Heart left ventricle (tissue), 16 donors: Measurements from ENCODE around the gene VAT1. TPM values are rescaled to one million over a fixed set of nuclear protein-coding genes. Genes with fewer than 3 reads are reported as not detected.
"Not testable (repeated sequence)": the region's sequence is repeated elsewhere in the genome, so short reads cannot be mapped to it uniquely, and the experiment has no call there.

Experiments used
- ATAC-seq, 4 donors: fragments of 200-7000 bp; cut with Tn5 transposase; one replicate each; pipeline ENCODE4 v1.9.1; 2020 to 2022; ENCODE audit warnings: moderate library complexity in 4 of 4, mild to moderate bottlenecking in 3 of 4, moderate number of reproducible peaks in 1 of 4
- DNase-seq, 5 donors: peaks; one replicate each; pipeline ENCODE4 v3.0.0-alpha.2; 2020
- H3K27ac ChIP-seq, 12 donors: fragments of 200-600 bp; sonication (generic) in 4 of 12; one replicate each; pipeline versions ENCODE4 v1.5.0 to v1.8.0; 2016 to 2022; ENCODE audit warnings: mild to moderate bottlenecking in 2 of 12
- H3K27me3 ChIP-seq, 9 donors: fragments of 200-600 bp; sonication (generic) in 2 of 9; one replicate each; pipeline versions ENCODE4 v1.5.1 to v1.8.0; 2016 to 2022; ENCODE audit warnings: mild to moderate bottlenecking in 3 of 9
- H3K36me3 ChIP-seq, 9 donors: fragments of 200-600 bp; sonication (generic) in 2 of 9; one replicate each; pipeline versions ENCODE4 v1.5.0 to v1.8.0; 2018 to 2022; ENCODE audit warnings: mild to moderate bottlenecking in 2 of 9
- H3K4me1 ChIP-seq, 12 donors: fragments of 200-600 bp; sonication (generic) in 4 of 12; one replicate each; pipeline versions ENCODE4 v1.5.0 to v1.8.0; 2016 to 2022; ENCODE audit warnings: mild to moderate bottlenecking in 3 of 12
- H3K4me3 ChIP-seq, 12 donors: fragments of 200-600 bp; sonication (generic) in 4 of 12; one replicate each; pipeline versions ENCODE4 v1.5.0 to v1.8.0; 2017 to 2022; ENCODE audit warnings: mild to moderate bottlenecking in 9 of 12, moderate library complexity in 4 of 12
- H3K9me3 ChIP-seq, 12 donors: fragments of 200-600 bp; sonication (generic) in 4 of 12; one replicate each; pipeline versions ENCODE4 v1.5.0 to v1.8.0; 2016 to 2022; ENCODE audit warnings: mild to moderate bottlenecking in 1 of 12
- CTCF ChIP-seq, 12 donors: fragments of 200-600 bp; sonication (generic) in 4 of 12; IDR thresholded peaks; one replicate each; pipeline versions ENCODE4 v1.5.0 to v1.8.0; 2018 to 2022; ENCODE audit warnings: antibody characterized with exemption in 12 of 12, mild to moderate bottlenecking in 5 of 12
- POLR2A ChIP-seq, 2 donors: fragments of 450-650 bp; IDR thresholded peaks; one replicate each; pipeline ENCODE4 v1.6.1; 2017; ENCODE audit warnings: antibody characterized with exemption in 2 of 2, mild to moderate bottlenecking in 2 of 2, moderate library complexity in 2 of 2
- WGBS, 4 donors: extraction: QIAGEN DNeasy Blood & Tissue Kit in 2 of 4; methylation state at CpG; one replicate each; pipeline versions ENCODE4 v1.1.5 to v1.1.7; 2013 to 2018; 5-methylcytosine and 5-hydroxymethylcytosine counted together
- intact Hi-C, 10 donors: fragments of 100-400 bp; cut with DNase I; formaldehyde crosslinking; loops; one replicate each; pipeline versions ENCODE4 v1.11.1 to v1.14.2; 2022
- polyA plus RNA-seq, 2 donors: library from polyadenylated mRNA; stranded (reverse); fragments of 200-250 nt; gene quantifications; one replicate each; pipeline ENCODE4 v1.2.3, GENCODE V29; 2013
- total RNA-seq, 9 donors: library from RNA; depleted of rRNA in 2 of 9; stranded (reverse); fragments of >200 nt in 2 of 9; fragmentation: NEBNext Ultra II Directional in 3 of 9; extraction: Animal tissue kit (Norgen Biotek cat#: 25700) in 3 of 9; gene quantifications; one replicate each; pipeline versions ENCODE4 v1.1.0 to v1.2.4, GENCODE V29; 2016 to 2023
- donor health status: ischemic (EF 13 %, LVEDD 7.1; RV severe dilation, severe dysfunction).
- donor health status: healthy with polysubstance abuse.
- donor health status: DM: no; HTN: yes; CAD: no.
- donor health status: DM: no; HTN: no; CAD: no.
- donor health status: ischemic (EF 25% LVEDD 6.9; RV normal size, moderate dysfunction).
- donor health status: ischemic (EF 25% LVEDD 5.7; RV mildly dilated, moderate dysfunction).
- donor health status: healthy.
- donor health status: DM: yes; HTN: yes; CAD: no.
- donor health status: ischemic (EF 35%, LVEDD 5.7; RV mildly dilated, moderate dysfunction).
- donor health status: nonischemic (EF 11% LVEDD 7.7; RV severe dilation, severe dysfunction).
- donor health status: DM: yes; HTN: yes; CAD: no.
- donor health status: PGD.
- donor health status: ischemic (EF 29% LVEDD 5.4; RV normal size, mild dysfunction).
- donor health status: nonischemic (EF 23%, LVEDD 6.1; RV moderate dilation, normal function).

Gene VAT1
- total and polyA plus RNA-seq, 11 donors: 64.5 to 138 (median 92.0) TPM

GRCh38 chr17:43069368-43069898 lies 47.2 kb upstream of the VAT1 start:
- TF ChIP-seq POLR2A (IDR thresholded peaks at IDR 0.05) (no peak), CTCF (IDR thresholded peaks at IDR 0.05) (no peak)
- Histone ChIP-seq H3K36me3 (peaks cover 0 to 12% (median 0%) of the 10 kb centered on the region in 9 donors), H3K4me1 (peaks cover 0 to 15% (median 0%) of the 10 kb centered on the region in 12 donors), H3K27ac (peak overlapping the region in 6 of 12 donors; percentile 17 to 60 (median 44)), H3K4me3 (no peak overlapping the region), H3K27me3 (no peaks in the 10 kb centered on the region), H3K9me3 (no peaks in the 10 kb centered on the region)
- no peak for DNase-seq
- intact Hi-C loops: no loop called here
- WGBS, 4 donors: 61 to 73% (median 65%) methylated on average over 3 of the region's 3 CpGs
- peak in 3 of 4 donors; percentile 73 to 87 (median 87) for ATAC-seq

GRCh38 chr17:43068570-43069367 lies 46.6 kb upstream of the VAT1 start:
- 92 to 96% (median 92%) methylated on average over 6 of the region's 6 CpGs for WGBS, 4 donors
- H3K27ac ChIP-seq: peak overlapping the region in 8 of 12 donors; percentile 8 to 72 (median 46)
- H3K27me3 ChIP-seq: no peaks in the 10 kb centered on the region
- peak; percentile 49 to 82 (median 70) for ATAC-seq
- no peak overlapping the region for H3K4me3 ChIP-seq
- peaks cover 0 to 15% (median 0%) of the 10 kb centered on the region in 12 donors for H3K4me1 ChIP-seq
- no peak for TF ChIP-seq CTCF (IDR thresholded peaks at IDR 0.05)
- TF ChIP-seq POLR2A (IDR thresholded peaks at IDR 0.05): no peak
- no peaks in the 10 kb centered on the region for H3K9me3 ChIP-seq
- DNase-seq: no peak
- intact Hi-C loops: no loop called here
- peaks cover 0 to 11% (median 0%) of the 10 kb centered on the region in 9 donors for H3K36me3 ChIP-seq

GRCh38 chr17:43062984-43063638 lies 40.9 kb upstream of the VAT1 start:
- Histone ChIP-seq H3K36me3 (peaks cover 0 to 8% (median 0%) of the 10 kb centered on the region in 9 donors), H3K4me3 (no peak overlapping the region), H3K27ac (no peak overlapping the region), H3K9me3 (no peaks in the 10 kb centered on the region), H3K27me3 (no peaks in the 10 kb centered on the region), H3K4me1 (peaks cover 0 to 2% (median 0%) of the 10 kb centered on the region in 12 donors)
- intact Hi-C loops: no loop called here
- no peak for TF ChIP-seq POLR2A (IDR thresholded peaks at IDR 0.05)
- TF ChIP-seq CTCF (IDR thresholded peaks at IDR 0.05): no peak
- WGBS, 4 donors: 91 to 94% (median 93%) methylated on average over 10 of the region's 10 CpGs
- ATAC-seq (no peak), DNase-seq (no peak)

GRCh38 chr17:43056051-43056450 lies 33.9 kb upstream of the VAT1 start:
- H3K4me1 ChIP-seq: no peaks in the 10 kb centered on the region
- intact Hi-C loops: no loop called here
- H3K9me3 ChIP-seq: no peaks in the 10 kb centered on the region
- WGBS, 4 donors: 93 to 97% (median 97%) methylated on average over 7 of the region's 7 CpGs
- H3K4me3 ChIP-seq: no peak overlapping the region
- H3K27ac ChIP-seq: no peak overlapping the region
- peaks cover 0 to 18% (median 6%) of the 10 kb centered on the region in 9 donors for H3K36me3 ChIP-seq
- H3K27me3 ChIP-seq: no peaks in the 10 kb centered on the region
- DNase-seq: no peak
- ATAC-seq: no peak
- no peak for TF ChIP-seq POLR2A (IDR thresholded peaks at IDR 0.05)
- TF ChIP-seq CTCF (IDR thresholded peaks at IDR 0.05): no peak

GRCh38 chr17:43053008-43053407 lies 30.8 kb upstream of the VAT1 start:
- ATAC-seq, H3K4me1 ChIP-seq, DNase-seq, H3K27me3 ChIP-seq, H3K27ac ChIP-seq, H3K4me3 ChIP-seq, H3K9me3 ChIP-seq, intact Hi-C loops: not testable (repeated sequence)
- H3K36me3 ChIP-seq: peaks cover 0 to 23% (median 6%) of the 10 kb centered on the region in 9 donors
- WGBS, 4 donors: 94 to 97% (median 96%) methylated on average over 7 of the region's 7 CpGs
